Chondrocyte (in vitro differentiated cells): Measurements from ENCODE around the gene KDM3A. TPM values are rescaled to one million over a fixed set of nuclear protein-coding genes. Genes with fewer than 3 reads are reported as not detected.

Experiments
- DNase-seq: peaks from one replicate; pipeline ENCODE4 v3.0.0; 2021; ENCODE audit warnings: mixed read lengths, low spot score
- H3K27ac Mint-ChIP-seq: one replicate; pipeline ENCODE4 v1.8.0; 2021; ENCODE audit warnings: mild to moderate bottlenecking, moderate library complexity, mixed read lengths; ENCODE audit not compliant: unreplicated experiment
- H3K27me3 Mint-ChIP-seq: 2 replicates; pipeline ENCODE4 v1.8.0; 2021; ENCODE audit warnings: low read depth, mixed read lengths
- H3K36me3 Mint-ChIP-seq: 2 replicates; pipeline ENCODE4 v1.8.0; 2021; ENCODE audit warnings: low read depth, mixed read lengths
- H3K4me1 Mint-ChIP-seq: 2 replicates; pipeline ENCODE4 v1.8.0; 2021; ENCODE audit warnings: low read depth, mild to moderate bottlenecking, mixed read lengths
- H3K4me3 Mint-ChIP-seq: one replicate; pipeline ENCODE4 v1.8.0; 2021; ENCODE audit warnings: mild to moderate bottlenecking, moderate library complexity, mixed read lengths; ENCODE audit not compliant: unreplicated experiment
- H3K9me3 Mint-ChIP-seq: 2 replicates; pipeline ENCODE4 v1.8.0; 2021; ENCODE audit warnings: low read depth, mixed read lengths
- CTCF ChIP-seq: fragments of 200-600 bp; sonication (generic); IDR thresholded peaks from 2 replicates; pipeline ENCODE4 v1.5.0; 2021; ENCODE audit warnings: antibody characterized with exemption, mild to moderate bottlenecking, moderate library complexity
- total RNA-seq: library from RNA; stranded (reverse); gene quantifications from 3 replicates; pipeline ENCODE4 v1.2.1, GENCODE V29; 2021

Gene KDM3A
- total RNA-seq, 1 donor from 2014 or later: 49.3 TPM

- H3K4me3 Mint-ChIP-seq: no peak overlapping the region
Measured at GRCh38 chr2:86500325-86501083, 59.3 kb downstream of the KDM3A start.

GRCh38 chr2:86507600-86507999 lies 66.4 kb downstream of the KDM3A start:
- DNase-seq: no peak
- Mint-ChIP-seq H3K4me1 (no peaks in the 10 kb centered on the region), H3K9me3 (no peaks in the 10 kb centered on the region), H3K4me3 (no peak overlapping the region), H3K36me3 (peaks cover 31% of the 10 kb centered on the region), H3K27ac (no peak overlapping the region), H3K27me3 (no peaks in the 10 kb centered on the region)
- no peak for TF ChIP-seq CTCF

More at GRCh38 chr2:86500325-86501083, 59.3 kb downstream of the KDM3A start:
- H3K4me1 Mint-ChIP-seq: peaks cover 7% of the 10 kb centered on the region
- H3K27me3 Mint-ChIP-seq: no peaks in the 10 kb centered on the region
- TF ChIP-seq CTCF: no peak
- peaks cover 11% of the 10 kb centered on the region for H3K9me3 Mint-ChIP-seq
- H3K36me3 Mint-ChIP-seq: peaks cover 50% of the 10 kb centered on the region
- no peak overlapping the region for H3K27ac Mint-ChIP-seq
- no peak for DNase-seq

GRCh38 chr2:86510436-86510933 lies 69.3 kb downstream of the KDM3A start:
- Mint-ChIP-seq H3K36me3 (peaks cover 24% of the 10 kb centered on the region), H3K27ac (no peak overlapping the region), H3K4me1 (peaks cover 8% of the 10 kb centered on the region), H3K4me3 (no peak overlapping the region), H3K9me3 (no peaks in the 10 kb centered on the region), H3K27me3 (no peaks in the 10 kb centered on the region)
- no peak for TF ChIP-seq CTCF
- DNase-seq: no peak

- Mint-ChIP-seq H3K9me3 (no peaks in the 10 kb centered on the region), H3K36me3 (peaks cover 21% of the 10 kb centered on the region), H3K27ac (no peak overlapping the region), H3K4me3 (no peak overlapping the region), H3K4me1 (peaks cover 8% of the 10 kb centered on the region), H3K27me3 (no peaks in the 10 kb centered on the region)
- no peak for TF ChIP-seq CTCF
- no peak for DNase-seq
Measured at GRCh38 chr2:86512034-86512433, 70.9 kb downstream of the KDM3A start.

GRCh38 chr2:86512892-86513291 lies 71.7 kb downstream of the KDM3A start:
- H3K27me3 Mint-ChIP-seq: no peaks in the 10 kb centered on the region
- TF ChIP-seq CTCF: no peak
- H3K36me3 Mint-ChIP-seq: peaks cover 19% of the 10 kb centered on the region
- H3K4me1 Mint-ChIP-seq: peaks cover 8% of the 10 kb centered on the region
- no peaks in the 10 kb centered on the region for H3K9me3 Mint-ChIP-seq
- no peak for DNase-seq
- H3K4me3 Mint-ChIP-seq: no peak overlapping the region
- no peak overlapping the region for H3K27ac Mint-ChIP-seq
